Measurements from ENCODE around the gene PITRM1.

PITRM1 gene

GRCh38 chr10:3206511-3207157 is 34.1 kb upstream of the PITRM1 start:
- TF ChIP-seq CTCF (IDR thresholded peaks at IDR 0.05; ENCODE audit: control insufficient read depth, insufficient read depth, low read depth, low read length, missing control alignments), result no peak
- H3K4me3 ChIP-seq (ENCODE audit: control insufficient read depth, low read depth, low read length), result no peak overlapping the region
- DNase-seq (ENCODE audit: low read depth), result no peak

GRCh38 chr10:3203972-3204371 is 31.4 kb upstream of the PITRM1 start:
- no peak for TF ChIP-seq CTCF (IDR thresholded peaks at IDR 0.05; ENCODE audit: control insufficient read depth, insufficient read depth, low read depth, low read length, missing control alignments)
- H3K4me3 ChIP-seq (ENCODE audit: control insufficient read depth, low read depth, low read length), result no peak overlapping the region
- DNase-seq (ENCODE audit: low read depth), result no peak

GRCh38 chr10:3203016-3203811 is 30.6 kb upstream of the PITRM1 start:
- H3K4me3 ChIP-seq (ENCODE audit: control insufficient read depth, low read depth, low read length), result no peak overlapping the region
- DNase-seq (ENCODE audit: low read depth), result no peak
- TF ChIP-seq CTCF (IDR thresholded peaks at IDR 0.05; ENCODE audit: control insufficient read depth, insufficient read depth, low read depth, low read length, missing control alignments), result no peak

- DNase-seq (ENCODE audit: low read depth), result no peak
- no peak for TF ChIP-seq CTCF (IDR thresholded peaks at IDR 0.05; ENCODE audit: control insufficient read depth, insufficient read depth, low read depth, low read length, missing control alignments)
- no peak overlapping the region for H3K4me3 ChIP-seq (ENCODE audit: control insufficient read depth, low read depth, low read length)
Measured at GRCh38 chr10:3201796-3202195, 29.2 kb upstream of the PITRM1 start.

- no peak for TF ChIP-seq CTCF (IDR thresholded peaks at IDR 0.05; ENCODE audit: control insufficient read depth, insufficient read depth, low read depth, low read length, missing control alignments)
- no peak overlapping the region for H3K4me3 ChIP-seq (ENCODE audit: control insufficient read depth, low read depth, low read length)
- DNase-seq (ENCODE audit: low read depth), result no peak
Measured at GRCh38 chr10:3199488-3199887, 26.9 kb upstream of the PITRM1 start.

GRCh38 chr10:3198900-3199299 is 26.3 kb upstream of the PITRM1 start:
- no peak for DNase-seq (ENCODE audit: low read depth)
- no peak overlapping the region for H3K4me3 ChIP-seq (ENCODE audit: control insufficient read depth, low read depth, low read length)
- TF ChIP-seq CTCF (IDR thresholded peaks at IDR 0.05; ENCODE audit: control insufficient read depth, insufficient read depth, low read depth, low read length, missing control alignments), result no peak
